ELF-1 (cell line): ENCODE measurements around the gene UBASH3B.
"Not testable (repeated sequence)": the region's sequence is repeated elsewhere in the genome, so short reads cannot be mapped to it uniquely, and the experiment has no call there.

Experiments
- DNase-seq: peaks from one replicate; pipeline ENCODE4 v3.0.0-alpha.2; 2016; ENCODE audit warnings: low read depth, low spot score

The UBASH3B gene

DNA sequence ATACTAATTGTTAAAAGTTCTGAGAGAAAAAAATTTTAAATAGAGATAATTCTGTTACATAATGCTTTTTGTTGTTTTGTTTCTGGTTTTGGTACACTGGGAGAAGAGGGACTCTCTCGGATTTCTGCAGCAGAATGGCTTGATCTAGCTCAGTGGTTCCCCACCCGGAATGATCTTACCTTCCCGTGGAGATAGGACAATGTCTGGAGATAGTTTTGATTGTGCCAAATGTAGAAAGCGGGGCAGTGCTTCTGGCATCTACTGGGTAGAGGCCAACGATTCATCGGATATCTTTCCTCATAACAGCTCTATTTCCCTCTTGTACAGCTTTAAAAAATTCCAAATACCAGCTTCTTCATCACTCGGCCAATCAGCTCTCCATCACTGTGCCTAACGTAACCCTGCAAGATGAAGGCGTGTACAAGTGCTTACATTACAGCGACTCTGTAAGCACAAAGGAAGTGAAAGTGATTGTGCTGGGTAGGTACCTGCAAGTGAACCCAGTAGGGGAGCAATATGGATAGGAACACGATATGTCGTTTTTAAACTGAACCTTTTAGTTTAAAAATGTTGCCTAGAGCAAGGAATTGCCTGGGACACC, 195.9 kb downstream of the UBASH3B start:
- DNase-seq: no peak

DNA sequence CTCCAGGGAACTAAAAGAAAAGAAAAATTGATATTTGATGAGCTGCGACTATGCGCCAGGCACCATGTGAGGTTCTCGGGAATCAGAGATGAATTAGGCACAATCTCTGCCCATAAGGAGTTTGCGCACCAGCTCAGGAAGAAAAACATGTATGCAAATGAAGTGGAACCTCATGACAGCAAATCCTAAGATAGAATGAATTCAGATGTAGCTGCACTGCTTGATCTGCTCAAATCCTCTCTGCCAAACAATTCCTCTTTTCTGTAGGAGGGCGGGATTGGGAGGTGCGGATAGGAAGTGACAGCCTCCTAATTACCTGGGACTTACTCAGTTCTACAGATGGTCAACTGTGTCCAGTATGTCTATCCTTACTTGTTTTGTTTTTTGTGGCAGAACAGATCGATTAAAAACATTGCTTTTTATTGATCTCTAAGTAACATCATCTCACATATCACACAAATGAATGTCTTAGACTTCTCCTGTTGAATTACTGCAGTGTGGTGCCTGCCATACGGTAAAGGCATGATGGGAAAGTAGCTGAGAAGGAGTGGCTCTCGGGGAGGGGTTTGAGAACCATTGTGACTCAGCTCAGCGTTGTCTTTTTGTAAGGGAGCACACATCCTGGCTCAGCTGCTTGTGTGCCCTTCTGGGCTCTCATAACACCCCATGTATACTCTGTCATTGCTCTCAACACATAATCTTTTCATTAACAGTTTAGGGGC, 196.7 kb downstream of the UBASH3B start:
- DNase-seq: no peak

- DNase-seq: no peak
Observed at GRCh38 chr11:122852796-122853160, 197.3 kb downstream of the UBASH3B start.

GRCh38 chr11:122853261-122853660, 197.7 kb downstream of the UBASH3B start:
- no peak for DNase-seq

DNA sequence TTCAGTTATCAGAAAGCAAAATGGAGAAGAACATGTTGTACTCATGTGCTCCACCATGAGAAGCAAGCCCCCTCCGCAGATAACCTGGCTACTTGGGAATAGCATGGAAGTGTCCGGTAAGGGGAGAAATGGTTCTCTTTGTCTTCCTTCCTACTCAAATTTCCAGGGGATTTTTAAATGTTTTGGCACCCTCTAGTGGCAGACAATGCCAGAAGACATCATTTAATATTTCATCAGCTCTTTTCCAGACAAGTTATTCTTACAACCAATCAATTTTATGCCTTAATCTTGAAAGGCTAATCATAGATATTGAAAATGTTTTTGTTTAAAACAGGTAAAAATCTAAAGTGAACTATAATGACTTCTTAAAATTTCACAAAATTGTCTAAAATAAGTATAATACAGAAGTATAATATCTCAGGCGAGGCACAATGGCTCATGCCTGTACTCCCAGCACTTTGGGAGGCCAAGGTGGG, 198.5 kb downstream of the UBASH3B start:
- peak; percentile 67 for DNase-seq

GRCh38 chr11:122861631-122862030, 206.1 kb downstream of the UBASH3B start:
- no peak for DNase-seq

DNA sequence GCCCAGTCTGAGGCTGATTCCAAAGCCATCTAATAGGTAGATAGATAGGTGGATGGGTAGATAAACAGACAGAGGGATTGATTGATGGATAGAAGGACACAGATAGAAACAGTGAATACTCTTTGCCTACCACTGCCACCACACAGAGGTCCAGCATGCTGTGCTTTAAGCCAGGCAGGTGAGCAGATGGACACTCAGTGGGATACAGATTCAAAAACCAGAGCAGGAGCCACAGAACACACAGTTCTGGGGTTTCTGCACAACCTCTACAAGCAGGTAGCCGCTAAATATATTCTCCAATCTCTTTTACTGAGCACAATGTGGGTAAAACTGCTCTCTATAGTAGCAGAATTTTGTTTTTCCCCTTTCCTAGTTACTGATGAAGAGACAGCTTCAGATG, 206.6 kb downstream of the UBASH3B start:
- DNase-seq: no peak

DNA sequence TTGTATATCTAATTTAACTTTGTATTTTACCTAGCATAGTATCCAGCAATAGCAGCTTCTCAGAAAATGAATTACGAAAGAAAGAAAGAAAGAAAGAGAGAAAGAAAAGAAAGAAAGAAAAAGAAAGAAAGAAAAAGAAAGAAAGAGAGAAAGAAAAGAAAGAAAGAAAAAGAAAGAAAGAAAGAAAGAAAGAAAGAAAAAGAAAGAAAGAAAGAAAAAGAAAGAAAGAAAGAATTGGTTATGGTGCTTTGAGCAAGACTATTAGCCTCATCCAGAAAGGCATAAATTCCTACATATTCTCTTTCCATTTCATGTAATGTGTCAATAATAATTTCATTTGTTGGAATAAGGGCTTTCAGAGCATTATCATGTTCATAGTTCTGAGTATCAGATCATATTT, 207.6 kb downstream of the UBASH3B start:
- DNase-seq: not testable (repeated sequence)

- no peak for DNase-seq
Observed at GRCh38 chr11:122863704-122864326, 208.3 kb downstream of the UBASH3B start.
